Uterus (tissue), 2 donors: ENCODE measurements around the gene FILIP1.

Source experiments
- POLR2A ChIP-seq, 2 donors: fragments of 450-650 bp; IDR thresholded peaks; one replicate each; pipeline ENCODE4 v1.6.1; 2016; ENCODE audit warnings: antibody characterized with exemption in 2 of 2, mild to moderate bottlenecking in 1 of 2, moderate library complexity in 1 of 2
- TF ChIP-seq, protein P1 (sequence below), 4 experiments: fragments of 200-600 bp in 2 of 4; fragments of 450-650 bp in 2 of 4; sonication (generic) in 2 of 4; IDR thresholded peaks; one replicate each; pipeline ENCODE4 v1.5.1; 2016 to 2019; ENCODE audit warnings: antibody characterized with exemption in 4 of 4, mild to moderate bottlenecking in 2 of 4, moderate library complexity in 1 of 4

DNA sequence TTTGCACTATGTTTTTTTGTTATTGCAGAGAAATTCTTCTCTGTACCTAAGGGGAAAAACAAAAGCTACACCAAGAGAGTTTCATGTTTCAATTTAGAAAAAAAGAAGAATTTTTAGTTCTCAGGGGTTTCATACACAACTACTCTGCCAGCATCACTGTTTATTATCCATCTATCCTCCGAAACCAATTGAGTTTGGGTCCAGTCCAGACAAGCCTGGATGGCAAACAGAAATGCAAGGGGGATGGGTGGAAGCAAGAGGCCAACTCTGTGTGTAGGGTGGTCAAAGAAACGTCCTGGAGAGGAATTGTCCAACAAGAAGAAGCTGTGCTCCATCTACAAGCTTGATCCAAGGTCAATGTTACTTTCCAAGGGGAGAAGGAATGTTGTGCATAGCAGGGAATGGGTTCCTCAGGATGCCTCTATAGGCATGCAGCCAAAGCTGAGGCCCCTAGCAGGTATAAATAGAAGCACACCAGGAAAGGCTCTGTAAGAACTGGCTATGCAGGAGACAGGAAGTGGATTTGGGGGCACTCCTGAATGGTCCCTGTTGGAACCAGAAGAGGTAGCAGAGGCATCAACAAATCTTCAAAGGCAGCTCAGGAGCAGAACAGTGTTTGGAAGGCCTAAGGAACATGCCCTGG lies 64.4 kb downstream of the FILIP1 start:
- no peak for TF ChIP-seq POLR2A (IDR thresholded peaks at IDR 0.05)
- TF ChIP-seq, protein P1, sequence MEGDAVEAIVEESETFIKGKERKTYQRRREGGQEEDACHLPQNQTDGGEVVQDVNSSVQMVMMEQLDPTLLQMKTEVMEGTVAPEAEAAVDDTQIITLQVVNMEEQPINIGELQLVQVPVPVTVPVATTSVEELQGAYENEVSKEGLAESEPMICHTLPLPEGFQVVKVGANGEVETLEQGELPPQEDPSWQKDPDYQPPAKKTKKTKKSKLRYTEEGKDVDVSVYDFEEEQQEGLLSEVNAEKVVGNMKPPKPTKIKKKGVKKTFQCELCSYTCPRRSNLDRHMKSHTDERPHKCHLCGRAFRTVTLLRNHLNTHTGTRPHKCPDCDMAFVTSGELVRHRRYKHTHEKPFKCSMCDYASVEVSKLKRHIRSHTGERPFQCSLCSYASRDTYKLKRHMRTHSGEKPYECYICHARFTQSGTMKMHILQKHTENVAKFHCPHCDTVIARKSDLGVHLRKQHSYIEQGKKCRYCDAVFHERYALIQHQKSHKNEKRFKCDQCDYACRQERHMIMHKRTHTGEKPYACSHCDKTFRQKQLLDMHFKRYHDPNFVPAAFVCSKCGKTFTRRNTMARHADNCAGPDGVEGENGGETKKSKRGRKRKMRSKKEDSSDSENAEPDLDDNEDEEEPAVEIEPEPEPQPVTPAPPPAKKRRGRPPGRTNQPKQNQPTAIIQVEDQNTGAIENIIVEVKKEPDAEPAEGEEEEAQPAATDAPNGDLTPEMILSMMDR (IDR thresholded peaks at IDR 0.05), result no peak
